Measurements from ENCODE around the gene UTP14C.

Gene UTP14C

DNA sequence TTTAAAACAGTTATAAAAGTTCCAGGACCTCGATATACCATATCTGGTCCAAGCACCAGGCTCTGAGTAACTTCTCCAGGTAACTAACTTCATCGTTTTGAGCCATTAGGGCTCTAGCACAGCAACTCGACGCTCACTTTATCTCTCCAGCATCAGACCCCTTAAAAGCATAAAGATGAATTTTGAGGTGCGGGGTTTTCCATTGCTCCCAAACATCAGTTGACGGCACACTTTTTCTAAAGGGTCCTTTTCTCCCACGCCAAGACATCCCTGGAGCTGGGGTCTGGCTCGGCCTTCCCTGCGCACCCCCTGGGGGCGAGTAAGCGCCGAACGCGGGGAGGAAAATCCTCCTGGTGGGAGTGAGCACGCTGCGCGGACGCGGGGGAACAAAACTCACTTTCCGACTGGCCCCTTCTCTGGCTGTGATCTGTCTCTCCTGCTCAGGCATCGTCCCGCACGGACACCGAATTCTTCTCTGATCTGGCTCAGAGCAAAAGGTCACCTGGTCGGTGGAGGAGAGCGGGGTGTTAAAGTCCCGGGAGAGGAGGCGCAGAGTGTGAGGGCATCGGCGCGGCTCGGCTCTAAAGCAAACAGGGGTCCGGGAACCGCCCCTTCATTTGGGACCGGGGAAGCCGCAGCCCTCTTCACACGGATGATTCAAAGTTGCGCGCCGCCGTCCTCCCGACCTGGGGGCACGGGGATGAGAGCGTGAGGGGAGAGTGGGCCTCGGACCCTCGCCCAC is 13.4 kb upstream of the UTP14C start, which contains the start of gene ATP7B:
Gene ATP7B (minus strand): TSS at position 561 of the 742 bp plus-strand sequence. CDS start 113 bp downstream, at position 448.
- TF ChIP-seq, protein P1, sequence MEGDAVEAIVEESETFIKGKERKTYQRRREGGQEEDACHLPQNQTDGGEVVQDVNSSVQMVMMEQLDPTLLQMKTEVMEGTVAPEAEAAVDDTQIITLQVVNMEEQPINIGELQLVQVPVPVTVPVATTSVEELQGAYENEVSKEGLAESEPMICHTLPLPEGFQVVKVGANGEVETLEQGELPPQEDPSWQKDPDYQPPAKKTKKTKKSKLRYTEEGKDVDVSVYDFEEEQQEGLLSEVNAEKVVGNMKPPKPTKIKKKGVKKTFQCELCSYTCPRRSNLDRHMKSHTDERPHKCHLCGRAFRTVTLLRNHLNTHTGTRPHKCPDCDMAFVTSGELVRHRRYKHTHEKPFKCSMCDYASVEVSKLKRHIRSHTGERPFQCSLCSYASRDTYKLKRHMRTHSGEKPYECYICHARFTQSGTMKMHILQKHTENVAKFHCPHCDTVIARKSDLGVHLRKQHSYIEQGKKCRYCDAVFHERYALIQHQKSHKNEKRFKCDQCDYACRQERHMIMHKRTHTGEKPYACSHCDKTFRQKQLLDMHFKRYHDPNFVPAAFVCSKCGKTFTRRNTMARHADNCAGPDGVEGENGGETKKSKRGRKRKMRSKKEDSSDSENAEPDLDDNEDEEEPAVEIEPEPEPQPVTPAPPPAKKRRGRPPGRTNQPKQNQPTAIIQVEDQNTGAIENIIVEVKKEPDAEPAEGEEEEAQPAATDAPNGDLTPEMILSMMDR (IDR thresholded peaks at IDR 0.05; ENCODE audit: control insufficient read depth, insufficient read depth, low read depth, low read length, missing control alignments), result peak; percentile 23
- H3K4me3 ChIP-seq (ENCODE audit: control insufficient read depth, low read depth, low read length), result peak within 1 kb of the TSS; percentile 72
- no peak for DNase-seq (ENCODE audit: low read depth)

DNA sequence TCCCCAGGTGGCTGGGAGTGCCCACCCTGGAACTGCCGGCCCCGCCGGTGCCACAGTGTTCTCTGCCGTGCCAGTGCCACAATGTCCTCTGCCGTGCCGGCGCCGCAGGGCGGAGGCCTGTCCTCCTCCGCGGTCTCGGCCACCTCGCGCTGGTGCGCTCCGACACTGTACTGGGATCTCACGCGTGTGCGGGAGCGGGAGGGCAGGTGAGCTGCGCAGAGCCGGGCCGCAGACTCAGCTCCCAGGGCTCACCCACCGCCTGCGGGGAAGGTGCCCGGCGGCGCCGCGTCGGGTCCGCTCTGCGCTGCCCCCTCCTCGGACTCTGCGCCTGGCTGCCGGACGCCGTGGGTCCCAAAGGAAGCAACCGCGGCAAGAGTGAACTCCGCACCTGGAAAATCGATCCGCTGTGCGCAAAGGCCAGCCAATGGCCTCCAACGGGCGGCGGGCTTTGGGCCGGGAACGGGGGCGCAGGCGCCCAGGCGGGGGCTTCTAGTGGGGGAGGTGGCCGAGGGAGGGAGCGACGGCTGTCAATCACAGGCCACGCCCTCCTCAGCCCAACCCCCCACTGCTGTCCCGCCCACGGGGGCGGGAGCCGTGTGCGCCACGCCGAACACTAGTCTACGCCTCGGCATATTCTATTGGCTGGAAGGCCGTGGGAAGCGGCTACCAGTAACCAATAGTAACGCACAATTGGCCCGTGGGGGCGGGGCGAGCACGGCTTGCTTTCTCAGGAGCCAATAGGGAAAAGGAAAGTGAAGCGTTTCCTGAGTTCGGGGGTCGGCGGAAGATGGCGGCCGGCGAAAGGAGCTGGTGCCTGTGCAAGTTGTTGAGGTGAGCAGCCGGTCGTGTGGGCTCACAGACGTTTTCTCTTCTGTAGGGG is 12.6 kb upstream of the UTP14C start, which contains the start of gene ALG11:
Gene ALG11 (plus strand): TSS at position 767 of the 880 bp plus-strand sequence. CDS start 21 bp downstream, at position 788.
- TF ChIP-seq, protein P1 (IDR thresholded peaks at IDR 0.05; ENCODE audit: control insufficient read depth, insufficient read depth, low read depth, low read length, missing control alignments), result no peak
- DNase-seq (ENCODE audit: low read depth), result peak; percentile 90
- peak within 1 kb of the TSS; percentile 72 for H3K4me3 ChIP-seq (ENCODE audit: control insufficient read depth, low read depth, low read length)

DNA sequence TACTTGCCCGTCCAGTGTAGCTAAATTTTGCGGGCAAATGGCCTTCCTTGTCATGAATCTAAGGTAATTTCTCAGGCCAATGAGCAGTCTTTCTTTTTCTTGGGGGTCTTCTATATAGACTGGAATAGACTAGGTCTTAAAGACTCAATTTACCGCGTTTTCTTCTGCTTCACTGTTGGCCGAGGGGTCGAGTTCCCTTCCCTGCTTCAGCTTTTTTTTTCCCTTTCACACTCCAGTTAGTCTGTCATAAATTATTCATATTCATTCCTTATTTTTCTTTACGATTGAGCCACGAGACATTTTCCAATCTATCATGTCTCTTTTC is 12.0 kb upstream of the UTP14C start:
- TF ChIP-seq, protein P1 (IDR thresholded peaks at IDR 0.05; ENCODE audit: control insufficient read depth, insufficient read depth, low read depth, low read length, missing control alignments), result no peak
- DNase-seq (ENCODE audit: low read depth), result no peak
- peak overlapping the region; percentile 72 for H3K4me3 ChIP-seq (ENCODE audit: control insufficient read depth, low read depth, low read length)

DNA sequence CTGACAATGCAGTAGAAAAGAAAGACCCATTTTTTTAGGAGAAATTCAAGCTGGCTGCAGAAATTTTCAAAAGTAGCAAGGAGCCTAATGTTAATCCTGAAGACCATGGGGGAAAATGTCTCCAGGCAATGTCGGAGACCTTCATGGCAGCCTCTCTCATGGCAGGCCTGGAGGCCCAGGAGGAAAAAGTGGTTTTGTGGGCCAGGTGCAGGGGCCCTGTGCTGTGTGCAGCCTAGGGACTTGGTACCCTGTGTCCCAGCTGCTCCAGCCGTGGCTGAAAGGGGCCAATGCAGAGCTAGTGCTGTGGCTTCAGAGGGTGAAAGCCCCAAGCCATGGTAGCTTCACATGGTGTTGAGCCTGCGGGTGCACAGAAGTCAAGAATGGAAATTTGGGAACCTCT is 8.2 kb upstream of the UTP14C start:
- no peak overlapping the region for H3K4me3 ChIP-seq (ENCODE audit: control insufficient read depth, low read depth, low read length)
- no peak for DNase-seq (ENCODE audit: low read depth)
- TF ChIP-seq, protein P1 (IDR thresholded peaks at IDR 0.05; ENCODE audit: control insufficient read depth, insufficient read depth, low read depth, low read length, missing control alignments), result no peak

DNA sequence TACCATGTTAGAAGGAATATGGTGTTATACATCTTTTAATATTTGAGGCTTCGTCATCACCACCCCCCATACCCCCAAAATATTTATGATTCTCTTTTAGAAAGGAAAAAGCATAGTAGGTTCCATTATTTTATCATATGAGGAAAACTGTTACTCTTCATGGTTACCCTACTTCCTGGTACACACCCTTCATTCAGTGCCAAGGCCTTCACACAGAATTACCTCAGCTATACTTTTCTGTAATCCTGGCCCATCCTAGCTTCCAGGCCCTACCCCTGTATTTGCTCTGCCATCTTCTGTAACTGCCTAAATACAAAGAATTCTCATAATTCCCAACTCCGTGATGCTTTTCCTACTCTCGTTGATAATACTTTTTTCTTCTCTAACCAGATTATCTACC is 4.3 kb upstream of the UTP14C start:
- no peak for DNase-seq (ENCODE audit: low read depth)
- H3K4me3 ChIP-seq (ENCODE audit: control insufficient read depth, low read depth, low read length), result no peak overlapping the region
- TF ChIP-seq, protein P1 (IDR thresholded peaks at IDR 0.05; ENCODE audit: control insufficient read depth, insufficient read depth, low read depth, low read length, missing control alignments), result no peak

DNA sequence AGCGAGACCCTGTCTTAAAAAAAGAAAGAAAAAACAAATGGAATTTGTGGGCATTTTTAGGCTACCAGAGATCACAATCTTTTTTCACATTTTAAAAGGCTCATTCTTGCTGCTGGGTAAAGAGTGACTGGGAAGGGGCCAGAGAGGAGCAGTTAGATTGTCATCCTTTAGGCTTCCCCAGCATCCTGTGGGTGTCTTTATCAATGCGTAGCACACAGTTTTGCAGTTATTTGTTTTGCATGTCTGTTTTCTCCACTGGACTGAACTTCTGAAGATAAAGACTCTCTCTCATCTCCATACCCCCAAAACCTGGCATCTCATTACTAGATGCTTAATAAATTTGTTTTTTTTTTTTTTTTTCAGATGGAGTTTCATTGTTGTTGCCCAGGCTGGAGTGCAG is 2.1 kb upstream of the UTP14C start:
- no peak overlapping the region for H3K4me3 ChIP-seq (ENCODE audit: control insufficient read depth, low read depth, low read length)
- TF ChIP-seq, protein P1 (IDR thresholded peaks at IDR 0.05; ENCODE audit: control insufficient read depth, insufficient read depth, low read depth, low read length, missing control alignments), result no peak
- no peak for DNase-seq (ENCODE audit: low read depth)
